SK-N-SH (cell line): Measurements from ENCODE around the gene CKB. TPM values are rescaled to one million over a fixed set of nuclear protein-coding genes. Genes with fewer than 3 reads are reported as not detected.

Experiments
- CTCF ChIA-PET: fragments of 300-600, 350-600 bp; formaldehyde crosslinking; extraction: SDS; loops from one replicate; lab custom pipeline; 2021; lab: Yijun Ruan, JAX
- POLR2A ChIA-PET: fragments of 350-600 bp; sonication (Branson Sonifier 250); formaldehyde crosslinking; extraction: SDS; loops from one replicate; lab custom pipeline; 2020; ENCODE audit warnings: antibody characterized with exemption, inconsistent platforms; lab: Yijun Ruan, JAX
- DNase-seq: peaks from one replicate; pipeline ENCODE4 v3.0.0; 2012
- H2AFZ ChIP-seq: fragments of 200-600 bp; sonication (generic); 2 replicates; pipeline ENCODE4 v1.8.1; 2016; ENCODE audit warnings: antibody characterized with exemption, mild to moderate bottlenecking, low read depth
- H3F3A ChIP-seq: fragments of 200-600 bp; sonication (generic); replicated peaks from 2 replicates; pipeline ENCODE3; 2016; ENCODE audit warnings: antibody characterized with exemption, mild to moderate bottlenecking; ENCODE audit not compliant: insufficient read depth
- H3K27ac ChIP-seq, 2 experiments: fragments of 200-500 bp in 1 of 2; fragments of 200-600 bp in 1 of 2; sonication (Bioruptor generic) in 1 of 2; sonication (generic), shearing (Covaris generic) in 1 of 2; 2 replicates each; pipeline versions ENCODE4 v1.5.1 to v1.6.1; 2014 to 2016; ENCODE audit warnings: low read depth in 2 of 2, inconsistent platforms in 1 of 2, low read length in 1 of 2, mild to moderate bottlenecking in 1 of 2, mixed read lengths in 1 of 2
- H3K27me3 ChIP-seq: fragments of 200-600 bp; sonication (generic), shearing (Covaris generic); 2 replicates; pipeline ENCODE4 v1.6.1; 2016; ENCODE audit warnings: mixed run types; ENCODE audit not compliant: insufficient read depth
- H3K36me3 ChIP-seq, 2 experiments: fragments of 200-500 bp in 1 of 2; fragments of 200-600 bp in 1 of 2; sonication (Bioruptor generic) in 1 of 2; sonication (generic) in 1 of 2; replicated peaks in 1 of 2; 2 replicates each; pipeline versions ENCODE3 to v1.5.1; 2014 to 2016; ENCODE audit warnings: low read length in 1 of 2, mild to moderate bottlenecking in 1 of 2; ENCODE audit not compliant: insufficient read depth in 2 of 2, control insufficient read depth in 1 of 2
- H3K4me1 ChIP-seq, 2 experiments: fragments of 200-500 bp in 1 of 2; fragments of 200-600 bp in 1 of 2; sonication (Bioruptor generic) in 1 of 2; sonication (generic), shearing (Covaris generic) in 1 of 2; 2 replicates each; pipeline versions ENCODE4 v1.5.1 to v1.6.1; 2014 to 2016; ENCODE audit warnings: low read depth in 1 of 2, low read length in 1 of 2, mixed run types in 1 of 2; ENCODE audit not compliant: insufficient read depth in 2 of 2, control insufficient read depth in 1 of 2
- H3K4me2 ChIP-seq: fragments of 200-600 bp; sonication (generic), shearing (Covaris generic); 2 replicates; pipeline ENCODE4 v1.6.1; 2017; ENCODE audit warnings: mixed run types
- H3K4me3 ChIP-seq, 2 experiments: fragments of 200-500 bp in 1 of 2; fragments of 200-600 bp in 1 of 2; sonication (Bioruptor generic) in 1 of 2; sonication (generic), shearing (Covaris generic) in 1 of 2; 2 replicates each; pipeline versions ENCODE4 v1.5.1 to v1.8.1; 2014 to 2016; ENCODE audit warnings: low read depth in 2 of 2, inconsistent platforms in 1 of 2, low read length in 1 of 2, mild to moderate bottlenecking in 1 of 2, mixed read lengths in 1 of 2, moderate library complexity in 1 of 2
- H3K79me2 ChIP-seq: fragments of 200-600 bp; sonication (generic); 2 replicates; pipeline ENCODE4 v1.8.1; 2017; ENCODE audit warnings: mild to moderate bottlenecking; ENCODE audit not compliant: insufficient read depth
- H3K9ac ChIP-seq: fragments of 200-600 bp; sonication (generic); 2 replicates; pipeline ENCODE4 v1.6.1; 2017; ENCODE audit warnings: mixed run types
- H3K9me2 ChIP-seq: fragments of 200-600 bp; sonication (generic); 2 replicates; pipeline ENCODE4 v1.6.1; 2017; ENCODE audit warnings: mixed run types
- H3K9me3 ChIP-seq: fragments of 200-600 bp; sonication (generic); 2 replicates; pipeline ENCODE4 v1.6.1; 2017; ENCODE audit warnings: mixed run types, mild to moderate bottlenecking, moderate library complexity
- H4K20me1 ChIP-seq: fragments of 200-600 bp; sonication (generic); 2 replicates; pipeline ENCODE4 v1.6.1; 2017; ENCODE audit warnings: mild to moderate bottlenecking, mixed run types; ENCODE audit not compliant: insufficient read depth
- ELF1 ChIP-seq: IDR thresholded peaks from 2 replicates; pipeline ENCODE4 v1.4.0; 2012
- EP300 ChIP-seq, 2 experiments: IDR thresholded peaks; 2 replicates each; pipeline versions ENCODE4 v1.4.0 to v1.6.1; 2012; ENCODE audit warnings: borderline replicate concordance in 1 of 2, low read depth in 1 of 2, low read length in 1 of 2
- FOSL2 ChIP-seq: IDR thresholded peaks from 2 replicates; pipeline ENCODE4 v1.4.0; 2012; ENCODE audit warnings: low read depth, mild to moderate bottlenecking, moderate library complexity, borderline replicate concordance
- GATA2 ChIP-seq: sonication (generic); formaldehyde crosslinking; IDR thresholded peaks from 2 replicates; pipeline ENCODE4 v1.5.0; 2020; ENCODE audit warnings: mild to moderate bottlenecking, missing genetic modification reagents
- MAX ChIP-seq: IDR thresholded peaks from 2 replicates; pipeline ENCODE4 v1.4.0; 2012; ENCODE audit warnings: low read depth
- PBX3 ChIP-seq: IDR thresholded peaks from 2 replicates; pipeline ENCODE4; 2012
- RAD21 ChIP-seq: IDR thresholded peaks from 2 replicates; pipeline ENCODE4 v1.6.1; 2012; ENCODE audit warnings: mild to moderate bottlenecking, low read length
- RCOR1 ChIP-seq: fragments of 150-350 bp; IDR thresholded peaks from 2 replicates; pipeline ENCODE4 v1.6.1; 2017; ENCODE audit warnings: antibody characterized with exemption, low read length
- REST ChIP-seq: IDR thresholded peaks from 2 replicates; pipeline ENCODE4 v1.6.1; 2012; ENCODE audit warnings: mild to moderate bottlenecking, low read depth, low read length, moderate library complexity
- RXRA ChIP-seq: IDR thresholded peaks from 2 replicates; pipeline ENCODE4 v1.4.0; 2012; ENCODE audit warnings: low read depth, mild to moderate bottlenecking, borderline replicate concordance
- SIN3A ChIP-seq: IDR thresholded peaks from 2 replicates; pipeline ENCODE4 v1.6.1; 2012; ENCODE audit warnings: low read depth, mild to moderate bottlenecking, low read length, moderate library complexity, borderline replicate concordance
- WGBS: methylation state at CpG from one replicate; pipeline ENCODE4 v1.1.6; 2017; ENCODE audit warnings: low lambda C conversion rate; 5-methylcytosine and 5-hydroxymethylcytosine counted together
- polyA plus RNA-seq, 3 experiments: library from polyadenylated mRNA; depleted of rRNA; stranded (reverse); fragments of >200 nt; gene quantifications; 2 replicates each; pipeline ENCODE4 v1.2.3, GENCODE V29; 2012

Gene CKB
- polyA plus RNA-seq, 1 of the 3 experiments (the other 2 are of a cell fraction), result 53.0 TPM

- Histone ChIP-seq H3K4me1 (peaks cover 0 to 6% of the 10 kb centered on the region in 2 experiments; a peak in 1 of 4 replicates), H3K4me2 (no peak overlapping the region), H4K20me1 (no peaks in the 10 kb centered on the region), H3K79me2 (peaks cover 16% of the 10 kb centered on the region; the same call in 1 of the 2 replicates), H3K27ac (no peak overlapping the region), H3K27me3 (no peaks in the 10 kb centered on the region), H3F3A (peaks cover 16% of the 10 kb centered on the region), H3K9ac (no peak overlapping the region), H3K9me2 (no peaks in the 10 kb centered on the region), H3K9me3 (no peaks in the 10 kb centered on the region), H3K4me3 (no peak overlapping the region), H2AFZ (no peak overlapping the region), H3K36me3 (peaks cover 52% of the 10 kb centered on the region in 2 experiments)
- POLR2A ChIA-PET, result no interaction called here
- CTCF ChIA-PET, result interaction anchor here (0.5 to 9.3 kb wide), 6 partner anchors 8 to 63 kb away, joined by 3 to 120 read pairs (median 4); partner anchors contain the start of gene TRMT61A
- DNase-seq, result no peak
- 86% methylated on average over 8 of the region's 9 CpGs for WGBS
- TF ChIP-seq FOSL2, result no peak
- no peak for TF ChIP-seq RAD21
- no peak for TF ChIP-seq PBX3
- TF ChIP-seq EP300 (IDR thresholded peaks at IDR 0.05; ENCODE audit: borderline replicate concordance in 1 of 2, low read depth in 1 of 2, low read length in 1 of 2), result no peak
- no peak for TF ChIP-seq MAX
- no peak for TF ChIP-seq SIN3A
- TF ChIP-seq RCOR1, result no peak
Measured at GRCh38 chr14:103501921-103502669, 20.5 kb downstream of the CKB start.

- POLR2A ChIA-PET, result no interaction called here
- 90% methylated on average over 11 of the region's 11 CpGs for WGBS
- Histone ChIP-seq H3F3A (peaks cover 19% of the 10 kb centered on the region), H3K27me3 (no peaks in the 10 kb centered on the region)
- TF ChIP-seq RXRA, result no peak
- TF ChIP-seq GATA2, result no peak
- TF ChIP-seq REST, result no peak
- TF ChIP-seq EP300 (IDR thresholded peaks at IDR 0.05; ENCODE audit: borderline replicate concordance in 1 of 2, low read depth in 1 of 2, low read length in 1 of 2), result no peak
- TF ChIP-seq ELF1, result no peak
- TF ChIP-seq, all 33 proteins: peak for 0
- CTCF ChIA-PET, result interaction anchor here (0.8 to 9.3 kb wide), 9 partner anchors 9 to 63 kb away, joined by 3 to 120 read pairs (median 7); partner anchors contain the start of gene TRMT61A
- Histone ChIP-seq H3K9me3 (no peaks in the 10 kb centered on the region), H3K4me1 (peaks cover 0 to 6% of the 10 kb centered on the region in 2 experiments; a peak in 1 of 4 replicates), H2AFZ (no peak overlapping the region), H3K9me2 (no peaks in the 10 kb centered on the region), H3K4me3 (no peak overlapping the region), H3K79me2 (peaks cover 16% of the 10 kb centered on the region; the same call in 1 of the 2 replicates), H3K4me2 (no peak overlapping the region), H3K36me3 (peaks cover 52 to 55% of the 10 kb centered on the region in 2 experiments), H3K27ac (no peak overlapping the region; a peak in 1 of 4 replicates), H4K20me1 (no peaks in the 10 kb centered on the region), H3K9ac (no peak overlapping the region)
- no peak for DNase-seq
Measured at GRCh38 chr14:103501041-103501870, 21.4 kb downstream of the CKB start.
